T-cell (primary cell): ENCODE measurements around the gene NEDD4. TPM values are rescaled to one million over a fixed set of nuclear protein-coding genes. Genes with fewer than 3 reads are reported as not detected.
"Not testable (repeated sequence)": the region's sequence is repeated elsewhere in the genome, so short reads cannot be mapped to it uniquely, and the experiment has no call there.

Source experiments
- ATAC-seq, 4 experiments: fragments of 200-7000 bp in 3 of 4; fragments of 150-1000 bp in 1 of 4; cut with Tn5 transposase; replicated peaks in 1 of 4; 1 replicate in 3 of 4; 2 replicates in 1 of 4; pipeline ENCODE4 v1.10.0; 2021; ENCODE audit warnings: moderate library complexity in 3 of 4, mild to moderate bottlenecking in 2 of 4, moderate number of reproducible peaks in 1 of 4
- CTCF ChIA-PET, 2 donors: fragments of 300-600 bp; sonication (Branson Sonifier 250); formaldehyde crosslinking; loops; one replicate each; lab custom pipeline; 2022; ENCODE audit warnings: antibody characterized with exemption in 2 of 2; lab: Charles Lee
- POLR2A ChIA-PET, 2 donors: fragments of 300-600 bp; sonication (Branson Sonifier 250); formaldehyde crosslinking; loops; one replicate each; lab custom pipeline; 2022; ENCODE audit warnings: antibody characterized with exemption in 2 of 2; lab: Charles Lee
- DNase-seq, 35 experiments: peaks; one replicate each; pipeline versions ENCODE4 v3.0.0 to v3.0.0-alpha.2; 2013 to 2023
- H3K27ac ChIP-seq: one replicate; pipeline ENCODE4 v1.5.1; 2013; ENCODE audit warnings: low read length
- H3K27me3 ChIP-seq, 2 experiments: replicated peaks in 1 of 2; 1 replicate in 1 of 2; 2 replicates in 1 of 2; pipeline versions ENCODE4 v1.6.1 to v1.7.0; 2013; ENCODE audit warnings: low read length in 1 of 2, mixed read lengths in 1 of 2; ENCODE audit not compliant: control insufficient read depth in 2 of 2, insufficient read depth in 2 of 2; ENCODE audit errors: extremely low read depth in 1 of 2
- H3K36me3 ChIP-seq, 2 donors: 1 replicate in 1 of 2; 2 replicates in 1 of 2; pipeline versions ENCODE4 v1.6.1 to v1.7.0; 2013; ENCODE audit warnings: low read length in 1 of 2; ENCODE audit not compliant: control insufficient read depth in 2 of 2, insufficient read depth in 1 of 2; ENCODE audit errors: extremely low read depth in 1 of 2
- H3K4me1 ChIP-seq, 2 experiments: 1 replicate in 1 of 2; 2 replicates in 1 of 2; pipeline versions ENCODE4 v1.6.1 to v1.7.0; 2013; ENCODE audit warnings: low read length in 2 of 2, mixed read lengths in 1 of 2; ENCODE audit not compliant: insufficient read depth in 2 of 2, control insufficient read depth in 1 of 2; ENCODE audit errors: extremely low read depth in 1 of 2
- H3K4me3 ChIP-seq, 2 donors: 1 replicate in 1 of 2; 2 replicates in 1 of 2; pipeline versions ENCODE4 v1.5.1 to v1.7.0; 2013; ENCODE audit warnings: mild to moderate bottlenecking in 2 of 2, low read length in 1 of 2, moderate library complexity in 1 of 2; ENCODE audit not compliant: control insufficient read depth in 1 of 2; ENCODE audit errors: extremely low read depth in 1 of 2
- H3K9me3 ChIP-seq: 2 replicates; pipeline ENCODE4 v1.7.0; 2013
- H3K27ac Mint-ChIP-seq, 2 donors: one replicate each; pipeline ENCODE4 v1.8.0; 2020 to 2021; ENCODE audit warnings: mild to moderate bottlenecking in 2 of 2, mixed read lengths in 2 of 2
- H3K27me3 Mint-ChIP-seq, 2 donors: one replicate each; pipeline ENCODE4 v1.8.0; 2021 to 2022; ENCODE audit warnings: mixed read lengths in 2 of 2
- H3K36me3 Mint-ChIP-seq: one replicate; pipeline ENCODE4 v1.8.0; 2021; ENCODE audit warnings: mixed read lengths
- H3K4me1 Mint-ChIP-seq, 3 donors: one replicate each; pipeline ENCODE4 v1.8.0; 2020 to 2022; ENCODE audit warnings: mixed read lengths in 3 of 3, mild to moderate bottlenecking in 1 of 3
- H3K4me3 Mint-ChIP-seq, 3 donors: one replicate each; pipeline ENCODE4 v1.8.0; 2020 to 2022; ENCODE audit warnings: mild to moderate bottlenecking in 3 of 3, mixed read lengths in 3 of 3, moderate library complexity in 3 of 3
- H3K9me3 Mint-ChIP-seq, 3 donors: one replicate each; pipeline ENCODE4 v1.8.0; 2020 to 2022; ENCODE audit warnings: mixed read lengths in 3 of 3
- WGBS: methylation state at CpG from one replicate; pipeline ENCODE4 v1.1.5; 2013; ENCODE audit warnings: missing lambda C conversion rate; ENCODE audit not compliant: insufficient coverage; 5-methylcytosine and 5-hydroxymethylcytosine counted together
- total RNA-seq, 35 experiments: library from RNA in 6 of 35; stranded (reverse) in 6 of 35; fragments of 120-200 nt in 1 of 35; gene quantifications; one replicate each; pipeline versions ENCODE4 v1.2.1 to v1.2.4 and lab custom pipeline; 2013 to 2026

Gene NEDD4
- total RNA-seq, 5 donors from 2014 or later (not counting 1 experiment from before 2014, with no cell fraction given), result 2.2 to 8.6 (median 5.1) TPM

DNA sequence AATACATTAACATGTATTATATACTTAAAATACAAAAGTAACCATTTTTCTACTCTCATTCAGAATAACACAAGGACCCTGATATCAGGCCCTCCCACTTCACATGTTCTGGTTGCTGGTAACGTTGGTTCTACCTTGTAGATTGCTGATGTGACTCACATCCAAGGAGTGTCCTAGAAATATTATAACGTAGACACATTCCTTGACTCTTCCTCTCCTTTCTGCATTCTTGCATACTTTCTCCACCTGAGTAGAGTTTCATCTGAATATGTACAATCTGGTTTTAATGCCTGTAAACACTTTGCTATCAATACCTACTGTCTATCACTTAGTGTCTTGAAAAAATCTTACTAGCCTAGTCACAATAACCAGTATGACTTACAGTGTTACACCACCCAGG lies 35.0 kb upstream of the NEDD4 start:
- peaks cover 0 to 3% (median 0%) of the 10 kb centered on the region in 3 donors for H3K9me3 Mint-ChIP-seq
- no peaks in the 10 kb centered on the region for H3K4me1 Mint-ChIP-seq
- Histone ChIP-seq H3K27ac (no peak overlapping the region), H3K4me1 (no peaks in the 10 kb centered on the region), H3K36me3 (no peaks in the 10 kb centered on the region), H3K4me3 (no peak overlapping the region), H3K9me3 (no peaks in the 10 kb centered on the region), H3K27me3 (peaks cover 0 to 3% of the 10 kb centered on the region in 2 experiments)
- no peak for ATAC-seq
- ChIA-PET CTCF (interaction anchor here in 1 of 2 donors (0.6 kb wide), 1 partner anchor 128 kb away, joined by 3 read pairs; no protein-coding TSS in a partner anchor), POLR2A (no interaction called here)
- DNase-seq, result no peak
- no peaks in the 10 kb centered on the region for H3K36me3 Mint-ChIP-seq
- H3K27ac Mint-ChIP-seq, result no peak overlapping the region
- no peak overlapping the region for H3K4me3 Mint-ChIP-seq
- WGBS, result no CpG with 5 or more reads among the region's 2 CpGs
- peaks cover 0 to 3% of the 10 kb centered on the region in 2 donors for H3K27me3 Mint-ChIP-seq

DNA sequence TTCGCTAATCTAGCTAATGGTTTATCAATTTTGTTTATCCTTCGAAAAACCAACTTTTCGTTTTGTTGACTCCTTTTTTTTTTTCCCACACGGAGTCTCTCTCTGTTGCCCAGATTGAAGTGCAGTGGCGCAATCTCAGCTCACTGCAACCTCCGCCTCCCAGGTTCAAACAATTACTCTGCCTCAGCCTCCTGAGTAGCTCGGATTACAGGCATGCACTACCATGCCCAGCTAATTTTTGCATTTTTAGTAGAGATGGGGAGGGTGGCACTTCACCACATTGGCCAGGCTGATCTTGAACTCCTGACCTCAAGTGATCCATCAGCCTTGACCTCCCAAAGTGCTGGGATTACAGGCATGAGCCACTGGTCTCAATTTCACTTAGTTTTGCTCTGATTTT lies 29.7 kb upstream of the NEDD4 start:
- H3K36me3 Mint-ChIP-seq, ATAC-seq, H3K27ac ChIP-seq, DNase-seq, H3K9me3 ChIP-seq, H3K27ac Mint-ChIP-seq, H3K27me3 Mint-ChIP-seq, CTCF ChIA-PET, POLR2A ChIA-PET, H3K4me1 Mint-ChIP-seq, H3K4me3 Mint-ChIP-seq, H3K4me1 ChIP-seq, H3K27me3 ChIP-seq, H3K36me3 ChIP-seq, H3K4me3 ChIP-seq, H3K9me3 Mint-ChIP-seq: not testable (repeated sequence)
- 89% methylated on average over 4 of the region's 7 CpGs for WGBS

DNA sequence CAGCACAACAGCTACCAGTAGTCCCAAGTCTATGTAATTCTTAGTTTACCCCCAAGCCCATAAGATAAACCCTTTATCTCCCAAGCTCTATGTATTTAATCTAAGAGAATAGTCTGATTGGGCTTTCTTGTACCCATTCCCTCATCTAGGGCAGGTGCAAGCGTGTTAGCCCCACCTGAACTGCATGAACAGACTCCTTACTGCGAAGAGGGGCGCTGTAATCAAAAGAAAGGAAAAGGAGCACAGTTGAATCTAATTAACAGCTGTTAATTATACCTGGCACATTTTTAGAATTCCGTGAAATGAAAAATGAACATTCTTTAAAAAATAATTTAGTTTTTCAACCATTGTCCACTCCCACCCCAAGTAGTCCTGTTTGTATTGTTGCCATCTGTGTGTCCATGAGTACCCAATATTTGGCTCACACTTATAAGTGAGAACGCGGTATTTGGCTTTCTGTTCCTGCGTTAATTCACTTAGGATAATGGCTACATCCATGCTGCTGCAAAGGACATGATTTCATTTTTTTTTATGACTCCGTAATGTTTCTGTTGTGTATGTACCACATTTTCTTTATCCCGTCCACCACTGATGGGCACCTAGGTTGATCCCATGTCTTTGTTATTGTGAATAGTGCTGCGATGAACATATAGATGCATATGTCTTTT lies 26.5 kb upstream of the NEDD4 start:
- Mint-ChIP-seq H3K4me1 (no peaks in the 10 kb centered on the region), H3K9me3 (peaks cover 0 to 7% (median 4%) of the 10 kb centered on the region in 3 donors), H3K4me3 (no peak overlapping the region), H3K27ac (no peak overlapping the region), H3K36me3 (peaks cover 3% of the 10 kb centered on the region), H3K27me3 (peaks cover 0 to 5% of the 10 kb centered on the region in 2 donors)
- ChIA-PET POLR2A (no interaction called here), CTCF (no interaction called here)
- H3K4me3 ChIP-seq, result no peak overlapping the region
- peaks cover 0 to 3% of the 10 kb centered on the region in 2 experiments for H3K27me3 ChIP-seq
- H3K36me3 ChIP-seq, result no peaks in the 10 kb centered on the region
- ATAC-seq (no peak), DNase-seq (no peak)
- no peaks in the 10 kb centered on the region for H3K9me3 ChIP-seq
- H3K4me1 ChIP-seq, result no peaks in the 10 kb centered on the region
- WGBS, result 96% methylated on average over 5 of the region's 10 CpGs
- no peak overlapping the region for H3K27ac ChIP-seq

DNA sequence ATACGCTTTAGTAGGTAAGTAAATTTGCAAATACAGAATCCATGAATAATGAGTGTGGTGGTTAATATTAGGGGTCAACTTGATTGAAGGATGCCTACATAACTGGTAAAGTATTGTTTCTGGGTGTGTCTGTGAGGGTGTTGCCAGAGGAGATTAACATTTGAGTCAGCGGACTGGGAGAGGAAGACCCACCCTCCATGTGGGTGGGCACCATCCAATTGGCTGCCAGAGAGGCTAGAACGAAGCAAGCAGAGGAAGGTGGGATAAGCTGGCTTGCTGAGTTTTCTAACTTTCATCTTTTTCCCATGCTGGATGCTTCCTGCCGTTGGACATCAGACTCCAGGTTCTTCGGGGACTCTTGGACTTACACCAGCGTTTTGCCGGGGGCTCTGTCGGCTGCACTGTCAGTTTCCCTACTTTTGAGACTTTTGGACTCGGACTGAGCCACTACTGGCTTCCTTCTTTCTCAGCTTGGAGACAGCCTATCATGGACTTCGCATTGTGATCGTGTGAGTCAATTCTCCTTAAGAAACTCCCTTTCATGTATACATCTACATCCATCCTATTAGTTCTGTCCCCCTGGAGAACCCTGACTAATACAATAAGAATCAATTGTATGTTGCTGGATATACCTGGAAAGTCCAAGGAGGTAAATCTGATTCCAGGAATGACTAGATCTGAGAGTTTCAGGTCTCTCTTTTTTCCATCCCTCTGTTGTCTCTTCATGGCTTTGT lies 25.8 kb upstream of the NEDD4 start:
- POLR2A ChIA-PET, result no interaction called here

DNA sequence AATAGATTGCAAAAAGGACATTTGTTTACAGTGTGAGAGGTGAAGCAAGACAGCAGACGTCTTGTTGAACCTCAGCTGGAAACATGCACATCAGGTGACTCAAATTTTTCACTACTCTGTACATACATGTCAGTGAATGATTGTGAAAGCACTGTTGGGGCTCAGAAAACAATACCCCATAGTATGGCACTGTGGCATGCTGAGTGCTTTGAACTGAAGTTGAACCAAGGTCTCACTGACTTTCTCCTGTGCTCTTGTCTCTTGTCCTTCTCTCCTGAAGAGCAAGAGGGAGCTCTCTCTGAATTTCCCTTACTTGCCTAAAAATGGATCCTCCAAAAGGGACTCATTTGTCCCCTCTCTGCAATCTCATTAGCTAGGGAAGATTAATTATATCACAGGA lies 24.5 kb upstream of the NEDD4 start:
- H3K27ac ChIP-seq, result no peak overlapping the region
- no peaks in the 10 kb centered on the region for H3K36me3 ChIP-seq
- H3K27ac Mint-ChIP-seq, result no peak overlapping the region
- CTCF ChIA-PET, result interaction anchor here in 1 of 2 donors (0.7 kb wide), 1 partner anchor 26 kb away, joined by 6 read pairs; no protein-coding TSS in a partner anchor
- no CpG with 5 or more reads among the region's 1 CpG for WGBS
- no peaks in the 10 kb centered on the region for H3K4me1 Mint-ChIP-seq
- peaks cover 0 to 3% of the 10 kb centered on the region in 2 experiments for H3K27me3 ChIP-seq
- no peak overlapping the region for H3K4me3 Mint-ChIP-seq
- no peaks in the 10 kb centered on the region for H3K4me1 ChIP-seq
- H3K27me3 Mint-ChIP-seq, result peaks cover 0 to 3% of the 10 kb centered on the region in 2 donors
- DNase-seq (no peak), ATAC-seq (no peak)
- H3K4me3 ChIP-seq, result no peak overlapping the region
- no peaks in the 10 kb centered on the region for H3K9me3 ChIP-seq
- H3K36me3 Mint-ChIP-seq, result peaks cover 3% of the 10 kb centered on the region
- peaks cover 0 to 5% (median 4%) of the 10 kb centered on the region in 3 donors for H3K9me3 Mint-ChIP-seq
- POLR2A ChIA-PET, result interaction anchor here in 1 of 2 donors (0.5 kb wide), 1 partner anchor 15 kb away, joined by 7 read pairs; no protein-coding TSS in a partner anchor

More for the DNA sequence above, 25.8 kb upstream of the NEDD4 start:
- Mint-ChIP-seq H3K27me3 (peaks cover 0 to 5% of the 10 kb centered on the region in 2 donors), H3K4me1 (no peaks in the 10 kb centered on the region), H3K4me3 (no peak overlapping the region), H3K27ac (no peak overlapping the region), H3K9me3 (peaks cover 0 to 5% (median 4%) of the 10 kb centered on the region in 3 donors), H3K36me3 (peaks cover 3% of the 10 kb centered on the region)
- H3K27ac ChIP-seq, result no peak overlapping the region
- no peaks in the 10 kb centered on the region for H3K36me3 ChIP-seq
- peaks cover 0 to 3% of the 10 kb centered on the region in 2 experiments for H3K27me3 ChIP-seq
- no peak for ATAC-seq
- H3K4me3 ChIP-seq, result no peak overlapping the region
- H3K4me1 ChIP-seq, result no peaks in the 10 kb centered on the region
- H3K9me3 ChIP-seq, result no peaks in the 10 kb centered on the region
- no peak for DNase-seq
- CTCF ChIA-PET, result no interaction called here
- WGBS, result 84% methylated on average over 9 of the region's 11 CpGs

DNA sequence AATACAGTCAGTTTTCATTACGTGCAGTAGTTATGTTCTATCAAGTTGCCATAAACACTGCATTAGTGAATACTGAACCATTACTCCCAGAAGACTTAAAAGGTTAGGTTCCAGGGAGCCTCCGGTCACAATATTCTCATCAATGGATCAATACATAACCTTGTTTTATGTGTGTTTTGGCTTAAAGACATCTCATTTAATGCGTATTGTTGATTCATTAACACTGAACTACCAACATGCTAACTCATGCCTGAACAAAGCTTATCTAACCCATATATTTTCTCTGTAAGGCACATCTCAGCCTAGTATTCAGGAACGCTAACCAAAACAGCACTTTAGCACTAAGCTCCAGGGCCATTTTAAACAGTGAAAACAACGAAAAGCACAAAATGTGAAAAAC lies 24.1 kb upstream of the NEDD4 start:
- POLR2A ChIA-PET, result interaction anchor here in 1 of 2 donors (0.5 kb wide), 1 partner anchor 15 kb away, joined by 7 read pairs; no protein-coding TSS in a partner anchor
- peaks cover 0 to 3% of the 10 kb centered on the region in 2 donors for H3K27me3 Mint-ChIP-seq
- no peak overlapping the region for H3K27ac Mint-ChIP-seq
- H3K4me1 Mint-ChIP-seq, result no peaks in the 10 kb centered on the region
- H3K9me3 Mint-ChIP-seq, result peaks cover 0 to 5% (median 4%) of the 10 kb centered on the region in 3 donors
- Histone ChIP-seq H3K4me3 (no peak overlapping the region), H3K9me3 (no peaks in the 10 kb centered on the region), H3K27ac (no peak overlapping the region), H3K4me1 (no peaks in the 10 kb centered on the region), H3K27me3 (peaks cover 0 to 3% of the 10 kb centered on the region in 2 experiments), H3K36me3 (no peaks in the 10 kb centered on the region)
- CTCF ChIA-PET, result interaction anchor here in 1 of 2 donors (0.7 kb wide), 1 partner anchor 26 kb away, joined by 6 read pairs; no protein-coding TSS in a partner anchor
- peaks cover 3% of the 10 kb centered on the region for H3K36me3 Mint-ChIP-seq
- WGBS, result 67% methylated on average over 1 of the region's 5 CpGs
- ATAC-seq (no peak), DNase-seq (no peak)
- H3K4me3 Mint-ChIP-seq, result no peak overlapping the region
